WTC11 (cell line): ENCODE data around the gene FYN.

Experiments used
- MAX ChIP-seq: sonication (generic); formaldehyde crosslinking; IDR thresholded peaks from 2 replicates; pipeline ENCODE4 v1.8.0; 2022; ENCODE audit warnings: mild to moderate bottlenecking, missing genetic modification reagents
- TEAD4 ChIP-seq: sonication (generic); formaldehyde crosslinking; IDR thresholded peaks from 2 replicates; pipeline ENCODE4 v1.8.0; 2022; ENCODE audit warnings: mild to moderate bottlenecking, missing genetic modification reagents

DNA sequence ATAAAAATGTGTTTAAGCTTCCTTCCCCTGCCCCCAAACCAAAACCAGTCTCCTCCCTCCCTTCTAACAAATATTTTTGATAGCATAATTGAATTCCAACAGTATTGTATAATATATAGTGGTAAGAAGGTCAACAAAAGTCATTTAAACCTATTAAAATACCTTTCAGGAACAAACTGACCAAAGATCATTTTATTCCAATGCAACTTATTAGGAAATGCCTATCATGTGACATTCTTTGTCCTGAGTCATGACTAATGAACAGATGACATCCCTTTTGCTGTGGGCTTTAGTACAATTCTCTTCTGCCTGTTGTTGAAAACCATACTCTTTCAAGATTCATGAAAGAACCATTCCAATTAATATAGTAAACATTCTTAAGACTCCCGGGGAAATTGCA, 216.1 kb downstream of the FYN start:
- no peak for TF ChIP-seq MAX (CRISPR knock-in tag)
- TF ChIP-seq TEAD4 (CRISPR knock-in tag) = no peak
